NT2/D1 (cell line): ENCODE measurements around the gene SRGAP1.

Source experiments
- SUZ12 ChIP-seq: IDR thresholded peaks from 2 replicates; pipeline ENCODE4 v1.6.1; 2011; ENCODE audit not compliant: insufficient read length, insufficient read depth; ENCODE audit errors: extremely low read depth
- ZNF274 ChIP-seq: IDR thresholded peaks from 2 replicates; pipeline ENCODE4 v1.6.1; 2011; ENCODE audit warnings: mild to moderate bottlenecking, low read depth, low read length

- TF ChIP-seq ZNF274 (no peak), SUZ12 (no peak)
Measured at GRCh38 chr12:64190140-64190539, 345.6 kb downstream of the SRGAP1 start.
